Endodermal cell (in vitro differentiated cells): Measurements from ENCODE around the gene VILL. TPM values are rescaled to one million over a fixed set of nuclear protein-coding genes. Genes with fewer than 3 reads are reported as not detected.
"Not testable (repeated sequence)": the region's sequence is repeated elsewhere in the genome, so short reads cannot be mapped to it uniquely, and the experiment has no call there.

Source experiments
- DNase-seq: peaks from one replicate; pipeline ENCODE4 v3.0.0-alpha.2; 2017
- H3K27ac ChIP-seq: 2 replicates; pipeline ENCODE4 v1.5.1; 2013; ENCODE audit warnings: mild to moderate bottlenecking, low read depth, low read length, moderate library complexity
- H3K27me3 ChIP-seq: 2 replicates; pipeline ENCODE4 v1.6.1; 2013; ENCODE audit warnings: mild to moderate bottlenecking, low read length, moderate library complexity; ENCODE audit not compliant: insufficient read depth, control insufficient read depth, poor library complexity, severe bottlenecking
- H3K36me3 ChIP-seq: 2 replicates; pipeline ENCODE4 v1.7.0; 2013; ENCODE audit warnings: mild to moderate bottlenecking, low read length, moderate library complexity; ENCODE audit not compliant: control insufficient read depth, insufficient read depth
- H3K4me1 ChIP-seq: one replicate; pipeline ENCODE4 v1.7.0; 2013; ENCODE audit warnings: low read length; ENCODE audit not compliant: control insufficient read depth, insufficient read depth
- H3K4me3 ChIP-seq: 2 replicates; pipeline ENCODE4 v1.5.1; 2013; ENCODE audit warnings: mild to moderate bottlenecking, low read length, moderate library complexity
- H3K9ac ChIP-seq: 2 replicates; pipeline ENCODE4 v1.6.1; 2013; ENCODE audit warnings: mild to moderate bottlenecking, low read length, moderate library complexity; ENCODE audit not compliant: poor library complexity, severe bottlenecking; ENCODE audit errors: extremely low read depth
- H3K9me3 ChIP-seq: 2 replicates; pipeline ENCODE4 v1.6.1; 2013; ENCODE audit warnings: mild to moderate bottlenecking, low read length, moderate library complexity; ENCODE audit not compliant: control insufficient read depth
- H3K27ac Mint-ChIP-seq: 2 replicates; pipeline ENCODE4 v1.8.0; 2020; ENCODE audit warnings: mixed read lengths
- H3K27me3 Mint-ChIP-seq: 2 replicates; pipeline ENCODE4 v1.8.0; 2021; ENCODE audit warnings: mild to moderate bottlenecking, mixed read lengths; ENCODE audit not compliant: insufficient read depth
- H3K36me3 Mint-ChIP-seq: 2 replicates; pipeline ENCODE4 v1.8.0; 2020; ENCODE audit warnings: low read depth, mixed read lengths
- H3K4me1 Mint-ChIP-seq: 2 replicates; pipeline ENCODE4 v1.8.0; 2020; ENCODE audit warnings: mixed read lengths
- H3K4me3 Mint-ChIP-seq: 2 replicates; pipeline ENCODE4 v1.8.0; 2020; ENCODE audit warnings: mild to moderate bottlenecking, moderate library complexity, mixed read lengths
- H3K9me3 Mint-ChIP-seq: 2 replicates; pipeline ENCODE4 v1.8.0; 2020; ENCODE audit warnings: mild to moderate bottlenecking, mixed read lengths
- CTCF ChIP-seq: fragments of 200-600 bp; sonication (generic); conservative IDR thresholded peaks from 2 replicates; pipeline ENCODE4 v1.5.0; 2021; ENCODE audit warnings: antibody characterized with exemption, mild to moderate bottlenecking
- WGBS, 2 experiments: methylation state at CpG; one replicate each; pipeline versions ENCODE4 v1.1.5 to v1.1.7; 2013; ENCODE audit warnings: missing lambda C conversion rate in 2 of 2, mixed read lengths in 1 of 2; ENCODE audit not compliant: insufficient coverage in 1 of 2, insufficient read length in 1 of 2; 5-methylcytosine and 5-hydroxymethylcytosine counted together
- total RNA-seq, 2 donors: library from RNA; stranded (reverse); fragmentation: NEBNext Ultra II Directional in 1 of 2; extraction: Animal tissue kit (Norgen Biotek cat#: 25700) in 1 of 2; gene quantifications; 2 replicates in 1 of 2; 3 replicates in 1 of 2; pipeline ENCODE4 v1.2.1, GENCODE V29; 2021

Gene VILL
- total RNA-seq, 2 donors from 2014 or later: 16.0 to 21.3 TPM

GRCh38 chr3:38030126-38031021 is 39.8 kb downstream of the VILL start:
- no peaks in the 10 kb centered on the region for H3K9me3 ChIP-seq
- peaks cover 3% of the 10 kb centered on the region for H3K4me1 ChIP-seq
- peaks cover 36% of the 10 kb centered on the region for H3K27me3 ChIP-seq
- peaks cover 6% of the 10 kb centered on the region for H3K36me3 Mint-ChIP-seq
- no peak overlapping the region for H3K27ac Mint-ChIP-seq
- H3K27ac ChIP-seq: no peak overlapping the region
- no peak for TF ChIP-seq CTCF
- H3K4me3 ChIP-seq: peak overlapping the region; percentile 82
- no peaks in the 10 kb centered on the region for H3K9me3 Mint-ChIP-seq
- H3K27me3 Mint-ChIP-seq: peaks cover 66% of the 10 kb centered on the region
- peaks cover 7% of the 10 kb centered on the region for H3K4me1 Mint-ChIP-seq
- DNase-seq: peak; percentile 50
- no peaks in the 10 kb centered on the region for H3K36me3 ChIP-seq
- peak overlapping the region; percentile 66 for H3K4me3 Mint-ChIP-seq
- WGBS, 2 experiments: 56 to 85% methylated on average over 4 to 8 of the region's 8 CpGs
- H3K9ac ChIP-seq: peak overlapping the region; percentile 83

- Histone ChIP-seq H3K27me3 (peaks cover 36% of the 10 kb centered on the region), H3K27ac (no peak overlapping the region), H3K36me3 (no peaks in the 10 kb centered on the region), H3K4me3 (no peak overlapping the region), H3K4me1 (no peaks in the 10 kb centered on the region), H3K9ac (no peak overlapping the region), H3K9me3 (no peaks in the 10 kb centered on the region)
- Mint-ChIP-seq H3K36me3 (peaks cover 6% of the 10 kb centered on the region), H3K27me3 (peaks cover 65% of the 10 kb centered on the region), H3K4me3 (peak overlapping the region; percentile 38), H3K27ac (no peak overlapping the region), H3K4me1 (peaks cover 3% of the 10 kb centered on the region), H3K9me3 (no peaks in the 10 kb centered on the region)
- 80 to 82% methylated on average over 3 to 9 of the region's 9 CpGs for WGBS, 2 experiments
- TF ChIP-seq CTCF: no peak
- peak; percentile 56 for DNase-seq
These were observed 40.7 kb downstream of the VILL start for GRCh38 chr3:38031022-38031994.

GRCh38 chr3:38032328-38032865 is 41.8 kb downstream of the VILL start:
- Mint-ChIP-seq H3K9me3 (no peaks in the 10 kb centered on the region), H3K27ac (no peak overlapping the region), H3K36me3 (peaks cover 5% of the 10 kb centered on the region), H3K4me1 (peaks cover 5% of the 10 kb centered on the region), H3K4me3 (no peak overlapping the region), H3K27me3 (peaks cover 59% of the 10 kb centered on the region)
- peaks cover 30% of the 10 kb centered on the region for H3K27me3 ChIP-seq
- no peak for TF ChIP-seq CTCF
- H3K4me3 ChIP-seq: no peak overlapping the region
- no peaks in the 10 kb centered on the region for H3K9me3 ChIP-seq
- 88 to 100% methylated on average over 1 of the region's 1 CpG for WGBS, 2 experiments
- H3K27ac ChIP-seq: no peak overlapping the region
- DNase-seq: peak; percentile 33
- no peak overlapping the region for H3K9ac ChIP-seq
- H3K4me1 ChIP-seq: no peaks in the 10 kb centered on the region
- H3K36me3 ChIP-seq: no peaks in the 10 kb centered on the region

- not testable (repeated sequence) for H3K4me1 ChIP-seq, H3K9ac ChIP-seq, H3K4me3 Mint-ChIP-seq, H3K27ac ChIP-seq, H3K36me3 Mint-ChIP-seq, H3K4me3 ChIP-seq, H3K36me3 ChIP-seq, H3K9me3 Mint-ChIP-seq, H3K4me1 Mint-ChIP-seq, H3K27ac Mint-ChIP-seq, H3K9me3 ChIP-seq
- H3K27me3 ChIP-seq: peaks cover 28% of the 10 kb centered on the region
- peaks cover 55% of the 10 kb centered on the region for H3K27me3 Mint-ChIP-seq
- WGBS, 2 experiments: 96 to 100% methylated on average over 2 to 6 of the region's 7 CpGs
- peak; percentile 20 for DNase-seq
These were observed 43.0 kb downstream of the VILL start for GRCh38 chr3:38033586-38033985.
